ENCODE results near the gene ADAMTS13.

- no peak for TF ChIP-seq EP300 (conservative IDR thresholded peaks at IDR 0.05; ENCODE audit: poor library complexity, severe bottlenecking)
- no peak for TF ChIP-seq TAF1 (IDR thresholded peaks at IDR 0.05; ENCODE audit: low read depth)
- TF ChIP-seq CTCF (IDR thresholded peaks at IDR 0.05; ENCODE audit: poor library complexity, severe bottlenecking), result no peak
- TF ChIP-seq POLR2AphosphoS5 (IDR thresholded peaks at IDR 0.05), result no peak
- TF ChIP-seq SMC3 (conservative IDR thresholded peaks at IDR 0.05; ENCODE audit: poor library complexity), result no peak
These were observed 19.5 kb upstream of the ADAMTS13 start for GRCh38 chr9:133402689-133403088.
